LoVo (cell line): ENCODE measurements around the gene ZNF665.
"Not testable (repeated sequence)": the region's sequence is repeated elsewhere in the genome, so short reads cannot be mapped to it uniquely, and the experiment has no call there.

ENCODE experiments used
- DNase-seq: peaks from one replicate; pipeline ENCODE4 v3.0.0-alpha.2; 2016; ENCODE audit warnings: low spot score

Gene ZNF665

GRCh38 chr19:53192771-53193534, at the start of gene ZNF665:
Gene ZNF665, minus strand, starts transcription at chr19:53193358. Its CDS starts 10,460 bp downstream, at chr19:53182898.
- peak; percentile 71 for DNase-seq

DNA sequence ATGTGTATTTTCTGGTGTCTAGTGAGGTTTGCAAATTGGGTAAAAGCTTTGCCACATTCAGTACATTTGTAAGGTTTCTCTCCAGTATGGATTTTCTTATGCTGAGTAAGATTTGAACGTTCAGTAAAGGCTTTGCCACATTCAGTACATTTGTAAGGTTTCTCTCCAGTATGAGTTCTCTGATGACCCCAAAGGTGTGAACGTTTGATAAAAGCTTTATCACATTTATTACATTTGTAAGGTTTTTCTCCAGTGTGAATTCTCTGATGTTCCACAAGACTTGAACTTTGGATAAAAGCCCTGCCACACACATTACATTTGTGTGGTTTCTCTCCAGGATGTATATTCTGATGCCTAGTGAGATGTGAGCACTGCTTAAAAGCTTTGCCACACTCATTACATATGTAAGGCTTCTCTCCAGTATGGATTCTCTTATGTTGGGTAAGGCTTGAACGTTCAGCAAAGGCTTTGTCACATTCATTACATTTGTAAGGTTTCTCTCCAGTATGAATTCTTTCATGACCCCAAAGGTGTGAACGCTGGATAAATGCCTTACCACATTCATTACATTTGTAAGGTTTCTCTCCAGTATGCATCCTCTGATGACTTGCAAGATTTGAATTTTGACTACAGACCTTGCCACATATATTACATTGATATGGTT, 44.1 kb upstream of the ZNF665 start:
- DNase-seq, result no peak

- no peak for DNase-seq
Measured at GRCh38 chr19:53224606-53225005, 31.4 kb upstream of the ZNF665 start.

DNA sequence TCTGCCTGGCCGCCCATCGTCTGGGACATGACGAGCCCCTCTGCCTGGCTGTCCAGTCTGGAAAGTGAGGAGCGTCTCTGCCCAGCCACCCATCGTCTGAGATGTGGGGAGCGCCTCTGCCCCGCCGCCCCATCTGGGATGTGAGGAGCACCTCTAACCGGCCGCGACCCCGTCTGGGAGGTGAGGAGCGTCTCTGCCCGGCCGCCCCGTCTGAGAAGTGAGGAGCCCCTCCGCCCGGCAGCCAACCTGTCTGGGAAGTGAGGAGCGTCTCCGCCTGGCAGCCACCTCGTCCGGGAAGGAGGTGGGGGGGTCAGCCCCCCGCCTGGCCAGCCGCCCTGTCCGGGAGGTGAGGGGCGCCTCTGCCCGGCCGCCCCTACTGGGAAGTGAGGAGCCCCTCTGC, 29.6 kb upstream of the ZNF665 start:
- DNase-seq, result not testable (repeated sequence)

DNA sequence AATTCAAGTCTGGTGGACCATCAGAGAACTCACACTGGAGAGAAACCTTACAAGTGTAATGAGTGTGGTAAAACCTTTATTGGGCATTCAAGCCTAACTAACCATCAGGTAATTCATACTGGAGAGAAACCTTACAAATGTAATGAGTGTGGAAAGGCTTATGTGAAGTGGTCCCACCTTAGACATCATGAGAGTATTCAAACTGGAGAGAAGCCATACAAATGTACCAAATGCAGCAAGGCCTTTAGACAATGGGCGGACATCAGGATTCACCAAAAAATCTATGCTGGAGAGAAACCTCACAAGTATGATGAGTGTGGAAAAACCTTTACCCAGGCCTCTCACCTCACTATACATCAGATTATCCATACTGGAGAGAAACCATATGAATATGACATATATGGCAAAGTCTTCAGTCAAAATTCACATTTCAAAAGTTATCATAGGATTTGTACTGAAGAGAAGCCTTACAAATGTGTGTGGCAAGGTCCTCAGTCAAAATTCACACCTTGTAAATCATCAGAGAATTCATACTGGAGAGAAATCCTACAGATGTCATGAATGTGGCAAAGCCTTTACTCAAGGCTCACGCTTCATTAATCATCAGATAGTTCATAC, 19.7 kb upstream of the ZNF665 start:
- no peak for DNase-seq

DNA sequence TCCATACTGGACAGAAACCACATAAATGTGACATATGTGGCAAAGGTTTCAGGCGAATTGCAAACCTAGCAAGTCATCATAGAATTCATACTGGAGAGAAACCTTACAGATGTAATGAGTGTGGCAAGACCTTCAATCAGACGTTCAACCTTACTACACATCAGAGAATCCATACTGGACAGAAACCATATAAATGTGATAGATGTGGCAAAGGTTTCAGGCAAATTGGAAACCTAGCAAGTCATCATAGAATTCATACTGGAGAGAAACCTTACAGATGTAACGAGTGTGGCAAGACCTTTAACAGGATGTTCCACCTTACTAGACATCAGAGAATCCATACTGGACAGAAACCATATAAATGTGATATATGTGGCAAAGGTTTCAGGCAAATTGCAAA, 18.4 kb upstream of the ZNF665 start:
- not testable (repeated sequence) for DNase-seq

DNA sequence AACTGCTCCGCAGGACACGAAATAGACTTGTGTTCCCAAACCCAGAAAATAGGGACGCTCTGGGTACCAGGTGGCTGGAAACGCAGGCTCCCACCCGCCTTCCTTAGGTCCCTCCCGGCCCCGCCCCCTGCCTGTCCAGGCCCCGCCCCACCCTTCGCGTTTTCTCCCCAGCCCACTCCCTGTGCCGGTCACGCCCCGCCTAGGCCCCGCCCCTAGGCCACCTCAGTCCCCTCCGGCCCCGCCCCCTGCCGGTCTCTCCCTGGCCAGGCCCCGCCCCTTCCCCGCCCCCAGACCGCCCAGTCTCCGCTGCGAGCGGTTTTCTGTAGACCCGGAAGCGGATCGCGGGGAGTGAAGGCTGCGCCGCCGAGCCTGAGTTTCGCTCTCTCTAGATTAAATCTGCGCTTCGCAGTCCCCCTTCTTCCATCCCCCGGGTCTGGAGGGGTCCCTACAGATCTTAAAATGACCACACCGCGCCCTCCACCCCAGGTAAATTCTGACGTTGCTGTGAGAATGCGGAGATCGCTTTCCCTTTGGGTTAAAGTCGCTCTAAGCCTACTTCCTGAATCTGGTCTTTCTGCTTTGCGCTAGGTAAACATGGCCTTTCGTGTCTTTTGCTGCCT, 3.7 kb upstream of the ZNF665 start:
- peak; percentile 88 for DNase-seq

- peak; percentile 74 for DNase-seq
Measured at GRCh38 chr19:53195265-53195903, 2.2 kb upstream of the ZNF665 start.

GRCh38 chr19:53193535-53194222, 521 bp upstream of the ZNF665 start:
- no peak for DNase-seq

DNA sequence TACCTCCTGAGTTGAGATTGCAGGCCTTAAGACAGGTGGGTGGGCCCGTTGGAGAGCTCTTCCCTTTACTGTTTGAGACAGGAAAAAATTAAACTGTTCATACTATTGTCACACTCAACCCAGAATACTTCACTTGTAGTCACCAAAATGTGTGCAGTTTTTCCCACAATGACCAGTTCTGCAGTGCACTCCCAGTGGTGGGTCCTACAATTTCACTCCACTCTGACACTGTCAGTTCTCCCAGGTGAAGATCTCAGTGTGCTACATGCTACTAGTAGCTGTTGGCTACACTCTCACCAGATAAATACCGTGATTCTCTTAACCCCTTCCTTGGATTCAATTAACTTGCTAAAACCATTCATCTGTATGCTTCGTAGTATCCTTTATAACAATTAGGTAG, 2.9 kb downstream of the ZNF665 start:
- DNase-seq, result no peak

DNA sequence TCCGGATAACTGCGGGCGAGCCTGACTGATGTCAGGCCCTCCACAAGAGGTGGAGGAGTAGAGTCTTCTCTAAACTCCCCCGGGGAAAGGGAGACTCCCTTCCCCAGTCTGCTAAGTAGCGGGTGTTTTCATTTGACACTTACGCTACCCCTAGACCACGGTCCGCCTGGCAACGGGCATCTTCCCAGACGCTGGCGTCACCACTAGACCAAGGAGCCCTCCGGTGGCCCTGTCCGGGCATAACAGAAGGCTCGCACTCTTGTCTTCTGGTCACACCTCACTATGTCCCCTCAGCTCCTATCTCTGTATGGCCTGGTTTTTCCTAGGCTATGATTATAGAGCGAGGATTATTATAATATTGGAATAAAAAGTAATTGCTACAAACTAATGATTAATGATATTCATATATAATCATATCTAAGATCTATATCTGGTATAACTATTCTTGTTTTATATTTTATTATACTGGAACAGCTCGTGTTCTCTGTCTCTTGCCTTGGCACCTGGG, 3.4 kb downstream of the ZNF665 start:
- not testable (repeated sequence) for DNase-seq

- not testable (repeated sequence) for DNase-seq
Measured at GRCh38 chr19:53185155-53185882, 7.8 kb downstream of the ZNF665 start.

DNA sequence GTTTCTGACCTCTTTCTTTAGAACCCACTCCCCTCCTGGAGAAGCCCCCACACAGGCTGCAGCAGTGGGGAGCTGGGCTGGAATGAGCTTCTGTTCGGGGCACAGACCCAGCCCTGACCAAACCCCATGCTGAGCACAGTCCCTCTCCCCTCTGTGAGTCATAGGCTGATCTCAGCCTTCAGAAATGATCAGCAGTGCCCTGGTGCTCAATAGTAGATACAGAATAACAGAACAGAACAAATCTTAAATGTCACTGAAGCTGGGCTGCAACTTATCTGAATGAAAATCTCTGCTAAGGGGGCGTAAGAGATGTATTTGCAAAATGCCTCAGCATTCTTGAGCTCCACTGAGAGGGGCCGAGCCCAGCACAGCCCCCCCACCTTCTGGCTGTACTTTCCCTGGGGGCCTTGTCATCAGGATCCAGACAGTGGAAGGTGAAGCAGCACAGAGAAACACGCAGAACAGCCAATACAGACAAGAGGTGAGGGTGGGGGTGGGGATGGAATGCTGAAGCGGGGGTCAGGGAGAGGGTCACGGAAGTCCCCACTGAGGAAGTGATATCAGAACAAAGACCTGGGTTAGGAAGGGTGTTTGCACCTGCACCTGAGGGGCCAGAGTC, 9.9 kb downstream of the ZNF665 start:
- no peak for DNase-seq

DNA sequence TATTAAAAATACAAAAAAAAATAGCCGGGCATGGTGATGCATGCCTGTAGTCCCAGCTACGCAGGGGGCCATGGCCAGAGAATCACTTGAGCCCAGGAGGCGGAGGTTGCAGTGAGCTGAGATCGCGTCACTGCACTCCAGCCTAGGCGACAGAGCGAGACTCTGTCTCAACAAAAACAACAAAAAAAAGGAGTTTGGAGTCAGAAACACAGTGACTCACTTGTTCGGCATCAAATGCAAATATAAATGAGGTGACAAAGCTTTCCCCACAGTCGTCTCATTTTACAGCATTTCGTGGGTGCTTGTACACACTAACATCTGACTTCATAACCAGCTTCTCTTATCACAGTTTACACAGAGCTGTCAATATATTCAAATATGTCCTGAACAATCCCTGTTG, 11.0 kb downstream of the ZNF665 start:
- DNase-seq, result no peak

GRCh38 chr19:53177986-53178385, 15.2 kb downstream of the ZNF665 start:
- DNase-seq, result no peak

GRCh38 chr19:53172889-53173288, 20.3 kb downstream of the ZNF665 start:
- DNase-seq, result no peak

DNA sequence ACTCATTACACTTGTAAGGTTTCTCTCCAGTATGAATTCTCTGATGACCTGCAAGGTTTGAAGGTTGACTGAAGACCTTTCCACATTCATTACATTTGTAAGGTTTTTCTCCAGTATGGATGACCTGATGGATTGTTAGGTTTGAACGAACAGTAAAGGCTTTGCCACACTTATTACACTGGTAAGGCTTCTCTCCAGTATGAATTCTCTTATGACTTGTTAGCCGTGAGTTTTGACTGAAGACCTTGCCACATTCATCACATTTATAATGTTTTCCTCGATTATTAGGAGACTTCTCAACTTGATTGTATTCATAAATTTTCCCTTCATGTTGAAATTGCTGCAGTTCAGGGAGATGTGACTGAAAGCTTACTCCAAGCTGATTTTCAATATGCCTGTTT, 27.5 kb downstream of the ZNF665 start:
- DNase-seq, result no peak

DNA sequence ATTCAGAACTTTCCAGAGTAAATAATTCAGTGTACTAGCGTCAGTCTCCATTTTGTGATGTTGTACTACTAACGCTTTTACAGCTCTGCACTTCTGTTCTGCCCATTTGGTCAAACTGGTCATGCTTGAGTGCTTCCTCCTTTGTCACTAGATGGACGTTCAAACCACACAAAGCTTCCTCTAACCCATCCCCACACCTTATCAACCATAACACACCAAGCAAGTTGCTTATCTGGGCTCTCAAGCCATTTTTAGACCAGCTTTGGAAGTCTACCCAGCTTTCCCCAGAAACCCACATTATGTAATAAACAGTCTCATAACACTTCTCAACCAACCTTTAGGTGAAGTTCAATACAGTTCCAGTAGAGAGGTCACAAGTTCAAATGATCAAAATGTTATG, 32.0 kb downstream of the ZNF665 start:
- DNase-seq, result no peak

DNA sequence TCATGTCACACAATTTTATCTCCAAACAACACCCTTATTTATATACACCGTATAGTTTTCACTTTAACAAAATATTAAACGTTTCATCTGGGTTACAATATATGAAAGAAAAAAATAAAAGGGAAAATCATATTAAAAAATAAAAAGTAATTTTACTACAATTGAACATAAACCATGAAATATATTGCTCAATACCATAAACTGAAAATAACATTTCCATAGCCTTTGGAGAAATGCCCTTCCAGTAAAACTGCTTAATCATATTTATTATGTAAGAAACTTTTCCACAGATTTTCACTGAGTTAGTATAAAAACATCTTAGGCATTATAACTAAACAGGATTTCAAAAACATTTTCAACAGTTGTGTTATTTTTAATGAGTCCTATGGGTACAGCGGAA, 32.8 kb downstream of the ZNF665 start:
- no peak for DNase-seq

GRCh38 chr19:53158119-53158656, 35.0 kb downstream of the ZNF665 start:
- DNase-seq, result no peak
